ENCODE data around the gene ASCL2. TPM values are rescaled to one million over a fixed set of nuclear protein-coding genes. Genes with fewer than 3 reads are reported as not detected.

Gene ASCL2
- total RNA-seq, 1 experiment from 2014 or later, result 0.35 TPM

DNA sequence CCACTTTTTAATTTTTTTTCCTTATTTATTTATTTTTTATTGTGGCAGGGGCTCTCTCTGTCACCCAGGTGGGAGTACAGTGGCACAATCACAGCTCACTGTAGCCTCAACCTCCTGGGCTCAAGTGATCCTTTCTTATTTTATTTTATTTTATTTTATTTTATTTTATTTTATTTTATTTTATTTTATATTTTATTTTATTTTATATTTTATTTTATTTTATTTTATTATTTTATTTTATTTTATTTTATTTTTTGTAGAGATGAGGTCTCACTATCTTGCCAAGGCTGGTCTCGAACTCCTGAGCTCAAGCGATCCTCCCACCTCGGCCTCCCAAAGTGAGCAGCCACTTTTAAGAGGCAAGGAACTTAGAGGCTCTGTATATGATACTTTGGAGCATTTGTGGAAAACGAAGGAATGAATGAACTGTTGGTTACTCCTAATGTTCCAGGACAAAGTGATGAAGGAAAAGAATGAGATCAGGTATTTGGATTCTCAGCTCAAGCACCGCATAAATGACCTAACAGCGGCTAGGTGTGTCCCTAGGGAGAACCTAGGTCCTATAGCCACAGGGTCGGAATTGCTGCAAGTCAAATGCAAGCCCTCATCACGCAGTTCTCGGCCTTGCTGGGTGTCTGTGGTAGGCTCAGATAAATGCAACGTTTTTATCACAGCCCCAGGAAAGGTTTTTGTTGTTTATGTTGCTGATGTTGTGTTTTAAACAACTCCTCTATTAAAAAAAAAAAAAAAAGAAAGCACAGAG, 36.5 kb downstream of the ASCL2 start:
- H4K5ac ChIP-seq (ENCODE audit: insufficient read length, low read depth, low read length), result no peak overlapping the region
- H3K36me3 Mint-ChIP-seq (ENCODE audit: insufficient read depth in 1 of 3, low read depth in 3 of 3), result no peaks in the 10 kb centered on the region
- H3K4me3 Mint-ChIP-seq, result no peak overlapping the region
- no peaks in the 10 kb centered on the region for H4K20me1 ChIP-seq (ENCODE audit: control insufficient read depth, insufficient read depth, insufficient read length)
- H4K91ac ChIP-seq (ENCODE audit: insufficient read length, low read depth, low read length), result no peak overlapping the region
- H3K4me2 ChIP-seq (ENCODE audit: insufficient read depth, insufficient read length, low read length), result no peak overlapping the region
- no peaks in the 10 kb centered on the region for H3K79me1 ChIP-seq (ENCODE audit: insufficient read depth, low read depth, low read length, poor library complexity, severe bottlenecking)
- no peak overlapping the region for H3T11ph ChIP-seq (ENCODE audit: low read length)
- H3K79me2 ChIP-seq (ENCODE audit: insufficient read depth, low read length), result no peaks in the 10 kb centered on the region
- no peak overlapping the region for H3K56ac ChIP-seq (ENCODE audit: insufficient read length, low read depth, low read length)
- no peak overlapping the region for H3K27ac Mint-ChIP-seq
- H2BK5ac ChIP-seq (ENCODE audit: insufficient read length, low read length), result no peak overlapping the region
- no peak overlapping the region for H3K9ac ChIP-seq (ENCODE audit: extremely low read depth, insufficient read length, low read length)
- no peak overlapping the region for H2BK120ac ChIP-seq (ENCODE audit: low read depth, low read length, poor library complexity, severe bottlenecking)
- H2AFZ ChIP-seq (ENCODE audit: low read length), result no peak overlapping the region
- DNase-seq, result no peak
- H3K23me2 ChIP-seq (ENCODE audit: insufficient read length, low read depth, low read length, poor library complexity, severe bottlenecking), result no peaks in the 10 kb centered on the region
- H3K14ac ChIP-seq (ENCODE audit: insufficient read depth, low read length), result no peak overlapping the region
- no peak overlapping the region for H4K8ac ChIP-seq (replicated peaks; ENCODE audit: insufficient read length, low read depth, low read length)
- TF ChIP-seq, protein P1, sequence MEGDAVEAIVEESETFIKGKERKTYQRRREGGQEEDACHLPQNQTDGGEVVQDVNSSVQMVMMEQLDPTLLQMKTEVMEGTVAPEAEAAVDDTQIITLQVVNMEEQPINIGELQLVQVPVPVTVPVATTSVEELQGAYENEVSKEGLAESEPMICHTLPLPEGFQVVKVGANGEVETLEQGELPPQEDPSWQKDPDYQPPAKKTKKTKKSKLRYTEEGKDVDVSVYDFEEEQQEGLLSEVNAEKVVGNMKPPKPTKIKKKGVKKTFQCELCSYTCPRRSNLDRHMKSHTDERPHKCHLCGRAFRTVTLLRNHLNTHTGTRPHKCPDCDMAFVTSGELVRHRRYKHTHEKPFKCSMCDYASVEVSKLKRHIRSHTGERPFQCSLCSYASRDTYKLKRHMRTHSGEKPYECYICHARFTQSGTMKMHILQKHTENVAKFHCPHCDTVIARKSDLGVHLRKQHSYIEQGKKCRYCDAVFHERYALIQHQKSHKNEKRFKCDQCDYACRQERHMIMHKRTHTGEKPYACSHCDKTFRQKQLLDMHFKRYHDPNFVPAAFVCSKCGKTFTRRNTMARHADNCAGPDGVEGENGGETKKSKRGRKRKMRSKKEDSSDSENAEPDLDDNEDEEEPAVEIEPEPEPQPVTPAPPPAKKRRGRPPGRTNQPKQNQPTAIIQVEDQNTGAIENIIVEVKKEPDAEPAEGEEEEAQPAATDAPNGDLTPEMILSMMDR (conservative IDR thresholded peaks at IDR 0.05), result no peak
- H2BK12ac ChIP-seq (ENCODE audit: insufficient read length, low read depth, low read length), result no peak overlapping the region
- H3K27ac ChIP-seq (ENCODE audit: insufficient read length, low read depth, low read length), result no peak overlapping the region
- no peak overlapping the region for H2BK15ac ChIP-seq (ENCODE audit: low read depth, low read length)
- H3K4me1 Mint-ChIP-seq, result peaks cover 9 to 10% of the 10 kb centered on the region in 2 experiments
- WGBS (ENCODE audit: extremely low coverage, insufficient read length, low lambda C conversion rate), result no CpG with 5 or more reads among the region's 10 CpGs
- no peak overlapping the region for H3K18ac ChIP-seq (ENCODE audit: insufficient read length, low read depth, low read length)
- H3K4me1 ChIP-seq (ENCODE audit: insufficient read depth, low read length), result no peaks in the 10 kb centered on the region
- H2BK20ac ChIP-seq (ENCODE audit: low read depth, low read length, poor library complexity, severe bottlenecking), result no peak overlapping the region
- H3K27me3 ChIP-seq (ENCODE audit: insufficient read depth, low read length), result no peaks in the 10 kb centered on the region; the same call in 1 of the 2 replicates
- no peak overlapping the region for H3K4ac ChIP-seq (ENCODE audit: low read depth, low read length)
- H2AK5ac ChIP-seq (ENCODE audit: insufficient read length, low read length), result no peak overlapping the region
- H3K9me3 Mint-ChIP-seq, result peaks cover 5 to 6% of the 10 kb centered on the region in 2 experiments; a peak in 3 of 5 replicates
- no peaks in the 10 kb centered on the region for H3K9me3 ChIP-seq (ENCODE audit: control insufficient read depth, low read depth, low read length)
- peaks cover 76% of the 10 kb centered on the region for H3K27me3 Mint-ChIP-seq (ENCODE audit: low read depth)
- H3K23ac ChIP-seq (ENCODE audit: insufficient read length, low read depth, low read length), result no peak overlapping the region

Data from H9 (cell line).